Measurements from ENCODE around the gene CTBS. TPM values are rescaled to one million over a fixed set of nuclear protein-coding genes. Genes with fewer than 3 reads are reported as not detected.
"Not testable (repeated sequence)": the region's sequence is repeated elsewhere in the genome, so short reads cannot be mapped to it uniquely, and the experiment has no call there.

Gene CTBS
- total and polyA plus RNA-seq, 2 of the 8 experiments (the other 6 are each of a cell fraction or from before 2014, with no cell fraction given): 3.3 to 4.1 TPM

DNA sequence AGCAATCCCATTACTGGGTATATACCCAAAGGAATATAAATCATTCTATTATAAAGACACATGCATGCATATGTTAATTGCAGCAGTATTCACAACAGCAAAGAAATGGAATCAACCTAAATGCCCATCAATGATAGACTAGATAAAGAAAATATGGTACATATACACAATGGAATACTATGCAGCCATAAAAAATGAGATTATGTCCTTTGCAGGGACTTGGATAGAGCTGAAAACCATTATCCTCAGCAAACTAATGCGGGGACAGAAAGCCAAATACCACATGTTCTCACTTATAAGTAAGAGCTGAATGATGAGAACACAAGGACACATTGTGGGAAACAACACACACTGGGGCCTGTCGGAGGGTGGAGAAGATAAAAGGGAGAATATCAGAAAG is 20.7 kb upstream of the CTBS start:
- CTCF ChIA-PET (ENCODE audit: partially characterized antibody): not testable (repeated sequence)

More for the DNA sequence above, 20.7 kb upstream of the CTBS start:
- H2BK5ac ChIP-seq (ENCODE audit: low read depth, low read length); H2AK5ac ChIP-seq (ENCODE audit: low read depth, low read length); H3K79me1 ChIP-seq (ENCODE audit: low read depth, low read length); H3K4me3 ChIP-seq (ENCODE audit: extremely low read depth in 1 of 4, insufficient read depth in 2 of 4, low read depth in 3 of 4, low read length in 4 of 4); H4K5ac ChIP-seq (ENCODE audit: insufficient read length, low read depth, low read length); H3K36me3 ChIP-seq (ENCODE audit: control insufficient read depth in 2 of 4, insufficient read depth in 4 of 4, low read length in 3 of 4); DNase-seq (ENCODE audit: low read depth in 1 of 2, low spot score in 2 of 2); H3K27ac ChIP-seq (ENCODE audit: low read depth, low read length); H3K9ac ChIP-seq (replicated peaks in 1 of 4; ENCODE audit: extremely low read depth in 1 of 4, low read depth in 3 of 4, low read length in 3 of 4); H3K23me2 ChIP-seq (ENCODE audit: low read depth, low read length); H3K4ac ChIP-seq (replicated peaks; ENCODE audit: insufficient read length, low read depth, low read length); H3K4me1 ChIP-seq (replicated peaks in 1 of 4; ENCODE audit: control insufficient read depth in 3 of 4, insufficient read depth in 4 of 4, low read length in 3 of 4); H4K91ac ChIP-seq (replicated peaks; ENCODE audit: insufficient read length, low read length); H3K4me2 ChIP-seq (ENCODE audit: insufficient read depth in 1 of 2, low read depth in 2 of 2, low read length in 2 of 2); POLR2A ChIA-PET (ENCODE audit: partially characterized antibody); H3K27me3 ChIP-seq (replicated peaks in 1 of 4; ENCODE audit: control insufficient read depth in 3 of 4, extremely low read depth in 1 of 4, insufficient read depth in 3 of 4, low read length in 3 of 4); H3K18ac ChIP-seq (ENCODE audit: extremely low read depth, low read length); H3K23ac ChIP-seq (ENCODE audit: insufficient read length); H2BK15ac ChIP-seq (ENCODE audit: low read length); FAIRE-seq; H2BK20ac ChIP-seq (ENCODE audit: low read length); H3K14ac ChIP-seq (ENCODE audit: insufficient read length); H3K56ac ChIP-seq (replicated peaks; ENCODE audit: insufficient read length, low read depth, low read length); H3K79me2 ChIP-seq (ENCODE audit: control insufficient read depth in 1 of 2, insufficient read depth in 2 of 2, low read length in 2 of 2); H4K20me1 ChIP-seq (replicated peaks in 1 of 2; ENCODE audit: control insufficient read depth in 1 of 2, insufficient read depth in 2 of 2, low read length in 2 of 2); H2BK12ac ChIP-seq (ENCODE audit: low read depth, low read length); H2BK120ac ChIP-seq (replicated peaks; ENCODE audit: low read depth, low read length); H3K9me3 ChIP-seq (ENCODE audit: insufficient read depth in 2 of 2, low read depth in 1 of 2, low read length in 1 of 2); H4K8ac ChIP-seq (ENCODE audit: extremely low read depth, insufficient read depth, low read length); H2AFZ ChIP-seq (ENCODE audit: low read length): not testable (repeated sequence)
- 89% methylated on average over 2 of the region's 2 CpGs; no CpG with 5 or more reads in 1 of the 2 experiments for WGBS, 2 experiments (ENCODE audit: extremely low coverage in 1 of 2, insufficient coverage in 1 of 2, insufficient read length in 1 of 2, insufficient replicate concordance in 2 of 2, low coverage in 1 of 2, low lambda C conversion rate in 2 of 2, missing lambda C conversion rate in 1 of 2)

Measured in H1 (cell line).